GM12878 (cell line): ENCODE data around the gene DUOXA2. TPM values are rescaled to one million over a fixed set of nuclear protein-coding genes. Genes with fewer than 3 reads are reported as not detected.

Experiments used
- ATAC-seq: fragments of 200-7000 bp; cut with Tn5 transposase; 3 replicates; pipeline ENCODE4 v1.9.1; 2020; ENCODE audit warnings: mild to moderate bottlenecking, moderate library complexity
- BruUV-seq: library from RNA; stranded (reverse); fragments of 400-500 nt; replicated peaks from 2 replicates; lab custom pipeline; 2021; lab: Mats Ljungman, UMichigan
- CTCF ChIA-PET: fragments of 300-600 bp; sonication (Branson Sonifier 250); formaldehyde crosslinking; extraction: SDS; loops from one replicate; lab custom pipeline; 2021; ENCODE audit warnings: inconsistent platforms; lab: Yijun Ruan, JAX
- POLR2A ChIA-PET: fragments of 350-600 bp; formaldehyde crosslinking; extraction: SDS; loops from one replicate; lab custom pipeline; 2021; ENCODE audit warnings: inconsistent platforms; lab: Charles Lee
- RAD21 ChIA-PET: fragments of 300-600 bp; sonication (Branson Sonifier 250); formaldehyde crosslinking; loops from one replicate; lab custom pipeline; 2023; ENCODE audit warnings: antibody characterized with exemption; ENCODE audit not compliant: unreplicated experiment; lab: Charles Lee
- SMC1A ChIA-PET: fragments of 300-600 bp; sonication (Branson Sonifier 250); formaldehyde crosslinking; loops from one replicate; lab custom pipeline; 2023; ENCODE audit not compliant: unreplicated experiment, uncharacterized antibody; lab: Charles Lee
- DNase-seq: peaks from one replicate; pipeline ENCODE4 v3.0.0-alpha.2; 2011; ENCODE audit warnings: low read depth, low spot score
- FAIRE-seq: peaks from 3 replicates; lab custom pipeline; 2011; peaks lifted over from hg19 to GRCh38; lab: Jason Lieb, UNC
- H2AFZ ChIP-seq: 2 replicates; pipeline ENCODE4 v1.6.0; 2011; ENCODE audit warnings: low read depth, low read length, control low read depth; ENCODE audit not compliant: control insufficient read depth
- H3K27ac ChIP-seq: 2 replicates; pipeline ENCODE4 v1.5.1; 2011; ENCODE audit warnings: control low read depth; ENCODE audit not compliant: control insufficient read depth, insufficient read depth
- H3K27me3 ChIP-seq, 2 experiments: replicated peaks in 1 of 2; 2 replicates each; pipeline versions ENCODE4 v1.6.0 to v1.6.1; 2011; ENCODE audit warnings: low read length in 1 of 2; ENCODE audit not compliant: control insufficient read depth in 2 of 2, insufficient read depth in 2 of 2
- H3K36me3 ChIP-seq, 2 experiments: 2 replicates each; pipeline ENCODE4 v1.5.1; 2011; ENCODE audit warnings: low read length in 1 of 2; ENCODE audit not compliant: control insufficient read depth in 2 of 2, insufficient read depth in 2 of 2
- H3K4me1 ChIP-seq: 2 replicates; pipeline ENCODE4 v1.6.1; 2011; ENCODE audit warnings: mild to moderate bottlenecking, low read length, moderate library complexity, mixed read lengths; ENCODE audit not compliant: control insufficient read depth, insufficient read depth
- H3K4me2 ChIP-seq: 2 replicates; pipeline ENCODE4 v1.6.0; 2011; ENCODE audit warnings: control low read depth; ENCODE audit not compliant: control insufficient read depth, insufficient read depth
- H3K4me3 ChIP-seq: fragments of 200-600 bp; sonication (generic); 2 replicates; pipeline ENCODE4 v1.5.1; 2016
- H3K79me2 ChIP-seq: 2 replicates; pipeline ENCODE4 v1.6.0; 2011; ENCODE audit warnings: low read length; ENCODE audit not compliant: control insufficient read depth, insufficient read depth
- H3K9ac ChIP-seq: 2 replicates; pipeline ENCODE4 v1.8.0; 2011; ENCODE audit warnings: low read length, control low read depth, mixed read lengths; ENCODE audit not compliant: control insufficient read depth, insufficient read depth
- H3K9me3 ChIP-seq: replicated peaks from 3 replicates; pipeline ENCODE4 v1.5.1; 2011; ENCODE audit warnings: mild to moderate bottlenecking, low read length; ENCODE audit not compliant: control insufficient read depth, insufficient read depth
- H4K20me1 ChIP-seq: 2 replicates; pipeline ENCODE4 v1.6.0; 2011; ENCODE audit not compliant: control insufficient read depth, insufficient read depth
- ATF3 ChIP-seq: IDR thresholded peaks from 2 replicates; pipeline ENCODE4 v1.6.1; 2011; ENCODE audit warnings: low read depth, mild to moderate bottlenecking, low read length, moderate library complexity, borderline replicate concordance; ENCODE audit errors: extremely low read depth
- HDGF ChIP-seq: fragments of 450-650 bp; IDR thresholded peaks from 2 replicates; pipeline ENCODE4 v1.6.1; 2016; ENCODE audit warnings: antibody characterized with exemption
- SMARCA5 ChIP-seq: fragments of 450-650 bp; IDR thresholded peaks from 2 replicates; pipeline ENCODE4 v1.6.1; 2017; ENCODE audit warnings: mild to moderate bottlenecking
- ZBTB33 ChIP-seq: fragments of 450-650 bp; IDR thresholded peaks from 2 replicates; pipeline ENCODE4 v1.6.1; 2017; ENCODE audit warnings: mild to moderate bottlenecking
- ZNF687 ChIP-seq: fragments of 450-650 bp; IDR thresholded peaks from 2 replicates; pipeline ENCODE4 v1.6.1; 2017; ENCODE audit warnings: mild to moderate bottlenecking, moderate library complexity
- WGBS: methylation state at CpG from one replicate; pipeline ENCODE4 v1.1.6; 2016; ENCODE audit warnings: low lambda C conversion rate; ENCODE audit not compliant: insufficient replicate concordance, insufficient coverage; ENCODE audit errors: missing lambda C conversion rate; 5-methylcytosine and 5-hydroxymethylcytosine counted together
- in situ Hi-C: fragments of 300-500 bp; cut with MboI; formaldehyde crosslinking; loops from 9 replicates; pipeline ENCODE4 v1.14.3; 2018; ENCODE audit warnings: mixed read lengths
- intact Hi-C: fragments of 100-400 bp; cut with micrococcal nuclease; formaldehyde crosslinking; loops from one replicate; pipeline ENCODE4 v1.14.2; 2022; ENCODE audit not compliant: unreplicated experiment
- polyA plus RNA-seq, 11 experiments: library from polyadenylated mRNA; depleted of rRNA in 4 of 11; unstranded in 6 of 11; stranded (reverse) in 5 of 11; fragments of >200 nt; fragmentation: Nextera tagmentation in 4 of 11; fragmentation: Illumina TruSeq in 1 of 11; extraction: Ambion mirVana in 4 of 11; extraction: Trizol in 1 of 11; gene quantifications; 1 replicate in 1 of 11; 2 replicates in 10 of 11; pipeline versions ENCODE4 v1.2.1 to v1.2.3, GENCODE V29; 2011 to 2016; ENCODE audit warnings: inconsistent platforms in 2 of 11, missing spikeins in 2 of 11, low read depth in 1 of 11
- total RNA-seq, 4 experiments: library from RNA; depleted of rRNA in 3 of 4; stranded (reverse); fragments of >200 nt in 3 of 4; fragmentation: Illumina TruSeq in 1 of 4; extraction: Trizol in 1 of 4; gene quantifications; 2 replicates each; pipeline versions ENCODE4 v1.2.1 to v1.2.3, GENCODE V29; 2013 to 2021

Gene DUOXA2
- total and polyA plus RNA-seq, 10 of the 15 experiments (the other 5 are each of a cell fraction or from before 2014, with no cell fraction given), result not detected

- no peak for TF ChIP-seq ZBTB33
- TF ChIP-seq HDGF, result no peak
- no peak for TF ChIP-seq ATF3
- TF ChIP-seq ZNF687, result no peak
Measured at GRCh38 chr15:45118131-45118588, 4.0 kb downstream of the DUOXA2 start (continued).

- RAD21 ChIA-PET, result interaction anchor here (0.8 to 1.9 kb wide), 8 partner anchors 8 to 338 kb away, joined by 3 to 16 read pairs (median 4); no protein-coding TSS in a partner anchor
- in situ Hi-C loops, result loop anchor here (10.0 kb wide), 1 partner anchor 56 kb away; no protein-coding TSS in a partner anchor
- Histone ChIP-seq H4K20me1 (no peaks in the 10 kb centered on the region), H3K9ac (no peak overlapping the region), H3K36me3 (no peaks in the 10 kb centered on the region), H3K4me1 (no peaks in the 10 kb centered on the region; the same call in 1 of the 2 replicates), H3K79me2 (no peaks in the 10 kb centered on the region), H2AFZ (no peak overlapping the region), H3K27me3 (peaks cover 7 to 21% of the 10 kb centered on the region in 2 experiments), H3K27ac (no peak overlapping the region), H3K4me3 (no peak overlapping the region), H3K4me2 (no peak overlapping the region), H3K9me3 (no peaks in the 10 kb centered on the region)
- TF ChIP-seq SMARCA5, result no peak
- intact Hi-C loops, result no loop called here
- POLR2A ChIA-PET, result no interaction called here
- no TSS peak for BruUV-seq
- FAIRE-seq, result no peak
- 48% methylated on average over 5 of the region's 5 CpGs for WGBS
- CTCF ChIA-PET, result interaction anchor here (0.6 to 2.2 kb wide), 34 partner anchors 8 to 349 kb away, joined by 3 to 27 read pairs (median 5); partner anchors contain the start of gene DUOX1
- DNase-seq, result no peak
- SMC1A ChIA-PET, result interaction anchor here (1.0 to 1.8 kb wide), 6 partner anchors 8 to 160 kb away, joined by 3 to 9 read pairs (median 6); no protein-coding TSS in a partner anchor
- ATAC-seq, result no peak
Measured at GRCh38 chr15:45118996-45119395, 4.9 kb downstream of the DUOXA2 start.
